ENCODE measurements around the gene KIF20B. TPM values are rescaled to one million over a fixed set of nuclear protein-coding genes. Genes with fewer than 3 reads are reported as not detected.
A peak's percentile ranks its signal among the peaks of the same experiment; 100 is the strongest.

The KIF20B gene
- total RNA-seq, 4 donors from 2014 or later, result 1.4 to 2.1 (median 1.8) TPM

- TF ChIP-seq POLR2AphosphoS5 (IDR thresholded peaks at IDR 0.05), result no peak
- TF ChIP-seq POLR2A (IDR thresholded peaks at IDR 0.05; ENCODE audit: low read depth), result no peak
- TF ChIP-seq CTCF (IDR thresholded peaks at IDR 0.05), result no peak
- no peak for TF ChIP-seq EP300 (IDR thresholded peaks at IDR 0.05)
- Histone ChIP-seq H3K27me3 (no peaks in the 10 kb centered on the region), H3K36me3 (no peaks in the 10 kb centered on the region), H3K4me1 (peaks cover 10 to 23% (median 14%) of the 10 kb centered on the region in 4 donors), H3K9me3 (no peaks in the 10 kb centered on the region), H3K4me3 (peak overlapping the region; percentile 64 to 67 (median 66)), H3K27ac (replicated peaks in 1 of 4) (no peak overlapping the region)
- no peak for DNase-seq (ENCODE audit: extremely low spot score)
- 31% methylated on average over 5 of the region's 7 CpGs for WGBS
- intact Hi-C loops (cut with DNase I), result loop anchor here (5.0 kb wide), 1 partner anchor 270 kb away; no protein-coding TSS in a partner anchor
Observed at GRCh38 chr10:89702121-89702480, 711 bp downstream of the KIF20B start.

- Histone ChIP-seq H3K27me3 (no peaks in the 10 kb centered on the region), H3K9me3 (no peaks in the 10 kb centered on the region), H3K27ac (replicated peaks in 1 of 4) (no peak overlapping the region), H3K4me3 (no peak overlapping the region), H3K36me3 (no peaks in the 10 kb centered on the region), H3K4me1 (peaks cover 10 to 17% (median 11%) of the 10 kb centered on the region in 4 donors)
- WGBS, result 90% methylated on average over 3 of the region's 3 CpGs
- TF ChIP-seq EP300 (IDR thresholded peaks at IDR 0.05), result no peak
- no peak for TF ChIP-seq POLR2A (IDR thresholded peaks at IDR 0.05; ENCODE audit: low read depth)
- TF ChIP-seq POLR2AphosphoS5 (IDR thresholded peaks at IDR 0.05), result no peak
- no peak for TF ChIP-seq CTCF (IDR thresholded peaks at IDR 0.05)
- DNase-seq (ENCODE audit: extremely low spot score), result no peak
- intact Hi-C loops (cut with DNase I), result no loop called here
Observed at GRCh38 chr10:89705466-89705865, 4.1 kb downstream of the KIF20B start.

GRCh38 chr10:89706011-89706410 lies 4.6 kb downstream of the KIF20B start:
- no peaks in the 10 kb centered on the region for H3K9me3 ChIP-seq

GRCh38 chr10:89707372-89707771 lies 6.0 kb downstream of the KIF20B start:
- Histone ChIP-seq H3K27me3 (no peaks in the 10 kb centered on the region), H3K27ac (replicated peaks in 1 of 4) (no peak overlapping the region), H3K9me3 (no peaks in the 10 kb centered on the region), H3K4me3 (no peak overlapping the region), H3K36me3 (no peaks in the 10 kb centered on the region), H3K4me1 (peaks cover 0 to 4% (median under 1%) of the 10 kb centered on the region in 4 donors)
- 85% methylated on average over 1 of the region's 1 CpG for WGBS
- no peak for DNase-seq (ENCODE audit: extremely low spot score)
- TF ChIP-seq POLR2A (IDR thresholded peaks at IDR 0.05; ENCODE audit: low read depth) (no peak), CTCF (IDR thresholded peaks at IDR 0.05) (no peak), EP300 (IDR thresholded peaks at IDR 0.05) (no peak), POLR2AphosphoS5 (IDR thresholded peaks at IDR 0.05) (no peak)
- intact Hi-C loops (cut with DNase I), result no loop called here

More at GRCh38 chr10:89706011-89706410, 4.6 kb downstream of the KIF20B start:
- intact Hi-C loops (cut with DNase I), result no loop called here
- H3K4me1 ChIP-seq, result peaks cover 7 to 12% (median 8%) of the 10 kb centered on the region in 4 donors
- no peaks in the 10 kb centered on the region for H3K27me3 ChIP-seq
- DNase-seq (ENCODE audit: extremely low spot score), result no peak
- no peak for TF ChIP-seq CTCF (IDR thresholded peaks at IDR 0.05)
- no peak for TF ChIP-seq POLR2A (IDR thresholded peaks at IDR 0.05; ENCODE audit: low read depth)
- no peak for TF ChIP-seq EP300 (IDR thresholded peaks at IDR 0.05)
- TF ChIP-seq POLR2AphosphoS5 (IDR thresholded peaks at IDR 0.05), result no peak
- no peaks in the 10 kb centered on the region for H3K36me3 ChIP-seq
- no peak overlapping the region for H3K27ac ChIP-seq (replicated peaks in 1 of 4)
- H3K4me3 ChIP-seq, result no peak overlapping the region

GRCh38 chr10:89710753-89711152 lies 9.4 kb downstream of the KIF20B start:
- H3K4me3 ChIP-seq, result no peak overlapping the region
- H3K4me1 ChIP-seq, result no peaks in the 10 kb centered on the region
- no peaks in the 10 kb centered on the region for H3K36me3 ChIP-seq
- intact Hi-C loops (cut with DNase I), result no loop called here
- 75% methylated on average over 3 of the region's 3 CpGs for WGBS
- no peak for TF ChIP-seq EP300 (IDR thresholded peaks at IDR 0.05)
- TF ChIP-seq POLR2AphosphoS5 (IDR thresholded peaks at IDR 0.05), result no peak
- TF ChIP-seq CTCF (IDR thresholded peaks at IDR 0.05), result no peak
- no peak for TF ChIP-seq POLR2A (IDR thresholded peaks at IDR 0.05; ENCODE audit: low read depth)
- no peak overlapping the region for H3K27ac ChIP-seq (replicated peaks in 1 of 4)
- DNase-seq (ENCODE audit: extremely low spot score), result no peak
- no peaks in the 10 kb centered on the region for H3K27me3 ChIP-seq
- no peaks in the 10 kb centered on the region for H3K9me3 ChIP-seq
